ENCODE results near the gene TRUB1. TPM values are rescaled to one million over a fixed set of nuclear protein-coding genes. Genes with fewer than 3 reads are reported as not detected.

Gene TRUB1
- total RNA-seq, 3 donors from 2014 or later (not counting 1 experiment from before 2014, with no cell fraction given) = 7.3 to 10.3 (median 10.1) TPM

GRCh38 chr10:114920459-114920858, 17.5 kb upstream of the TRUB1 start:
- no peak overlapping the region for H3K4me3 Mint-ChIP-seq
- no peaks in the 10 kb centered on the region for H3K9me3 ChIP-seq (ENCODE audit: control insufficient read depth, insufficient read depth, low read length)
- no peaks in the 10 kb centered on the region for H3K36me3 ChIP-seq (ENCODE audit: control insufficient read depth, insufficient read depth, low read length)
- peaks cover 14 to 28% of the 10 kb centered on the region in 2 donors for H3K27me3 Mint-ChIP-seq (ENCODE audit: low read depth in 2 of 2)
- no peak overlapping the region for H3K27ac Mint-ChIP-seq
- no peak for TF ChIP-seq CTCF (IDR thresholded peaks at IDR 0.05)
- no peaks in the 10 kb centered on the region for H3K4me1 ChIP-seq (ENCODE audit: control insufficient read depth, insufficient read depth, low read length)
- ATAC-seq = no peak
- H3K27ac ChIP-seq (ENCODE audit: low read length) = no peak overlapping the region
- no peaks in the 10 kb centered on the region for H3K9me3 Mint-ChIP-seq
- peaks cover 5% of the 10 kb centered on the region for H3K27me3 ChIP-seq (ENCODE audit: control insufficient read depth, insufficient read depth, low read length)
- no peaks in the 10 kb centered on the region for H3K4me1 Mint-ChIP-seq
- no peak for DNase-seq
- no peaks in the 10 kb centered on the region for H3K36me3 Mint-ChIP-seq
- intact Hi-C loops (cut with micrococcal nuclease) = no loop called here
- H3K4me3 ChIP-seq (ENCODE audit: low read length) = no peak overlapping the region
- 79% methylated on average over 1 of the region's 1 CpG for WGBS (ENCODE audit: insufficient coverage)

GRCh38 chr10:114922003-114922402, 16.0 kb upstream of the TRUB1 start:
- Mint-ChIP-seq H3K9me3 (no peaks in the 10 kb centered on the region), H3K4me1 (no peaks in the 10 kb centered on the region), H3K4me3 (no peak overlapping the region), H3K36me3 (no peaks in the 10 kb centered on the region), H3K27me3 (ENCODE audit: low read depth in 2 of 2) (peaks cover 14 to 38% of the 10 kb centered on the region in 2 donors), H3K27ac (no peak overlapping the region)
- TF ChIP-seq CTCF (IDR thresholded peaks at IDR 0.05) = no peak
- Histone ChIP-seq H3K4me1 (ENCODE audit: control insufficient read depth, insufficient read depth, low read length) (no peaks in the 10 kb centered on the region), H3K27me3 (ENCODE audit: control insufficient read depth, insufficient read depth, low read length) (peaks cover 5% of the 10 kb centered on the region), H3K27ac (ENCODE audit: low read length) (no peak overlapping the region), H3K36me3 (ENCODE audit: control insufficient read depth, insufficient read depth, low read length) (no peaks in the 10 kb centered on the region), H3K9me3 (ENCODE audit: control insufficient read depth, insufficient read depth, low read length) (no peaks in the 10 kb centered on the region), H3K4me3 (ENCODE audit: low read length) (no peak overlapping the region)
- 80% methylated on average over 4 of the region's 4 CpGs for WGBS (ENCODE audit: insufficient coverage)
- ATAC-seq = no peak
- no peak for DNase-seq
- intact Hi-C loops (cut with micrococcal nuclease) = no loop called here

- WGBS (ENCODE audit: insufficient coverage) = 93% methylated on average over 2 of the region's 2 CpGs
- H3K27ac ChIP-seq (ENCODE audit: low read length) = no peak overlapping the region
- H3K9me3 ChIP-seq (ENCODE audit: control insufficient read depth, insufficient read depth, low read length) = no peaks in the 10 kb centered on the region
- H3K36me3 ChIP-seq (ENCODE audit: control insufficient read depth, insufficient read depth, low read length) = no peaks in the 10 kb centered on the region
- TF ChIP-seq CTCF (IDR thresholded peaks at IDR 0.05) = no peak
- no peak for ATAC-seq
- no peak overlapping the region for H3K4me3 ChIP-seq (ENCODE audit: low read length)
- H3K27me3 Mint-ChIP-seq (ENCODE audit: low read depth in 2 of 2) = peaks cover 20 to 32% of the 10 kb centered on the region in 2 donors
- H3K27me3 ChIP-seq (ENCODE audit: control insufficient read depth, insufficient read depth, low read length) = peaks cover 5% of the 10 kb centered on the region
- DNase-seq = no peak
- no peak overlapping the region for H3K4me3 Mint-ChIP-seq
- no peaks in the 10 kb centered on the region for H3K4me1 ChIP-seq (ENCODE audit: control insufficient read depth, insufficient read depth, low read length)
- no peaks in the 10 kb centered on the region for H3K36me3 Mint-ChIP-seq
- intact Hi-C loops (cut with micrococcal nuclease) = no loop called here
- no peaks in the 10 kb centered on the region for H3K9me3 Mint-ChIP-seq
- no peaks in the 10 kb centered on the region for H3K4me1 Mint-ChIP-seq
- H3K27ac Mint-ChIP-seq = no peak overlapping the region
Measured at GRCh38 chr10:114923551-114923950, 14.4 kb upstream of the TRUB1 start.

All from natural killer cell (primary cell).